HG02943 (cell line): ENCODE measurements around the gene RASSF6.
"Not testable (repeated sequence)": the region's sequence is repeated elsewhere in the genome, so short reads cannot be mapped to it uniquely, and the experiment has no call there.

Experiments used
- ATAC-seq: cut with Tn5 transposase; IDR thresholded peaks from one replicate; pipeline ENCODE4 v1.9.1; 2021; ENCODE audit warnings: mild to moderate bottlenecking, low read depth, moderate library complexity; ENCODE audit not compliant: unreplicated experiment

The RASSF6 gene

DNA sequence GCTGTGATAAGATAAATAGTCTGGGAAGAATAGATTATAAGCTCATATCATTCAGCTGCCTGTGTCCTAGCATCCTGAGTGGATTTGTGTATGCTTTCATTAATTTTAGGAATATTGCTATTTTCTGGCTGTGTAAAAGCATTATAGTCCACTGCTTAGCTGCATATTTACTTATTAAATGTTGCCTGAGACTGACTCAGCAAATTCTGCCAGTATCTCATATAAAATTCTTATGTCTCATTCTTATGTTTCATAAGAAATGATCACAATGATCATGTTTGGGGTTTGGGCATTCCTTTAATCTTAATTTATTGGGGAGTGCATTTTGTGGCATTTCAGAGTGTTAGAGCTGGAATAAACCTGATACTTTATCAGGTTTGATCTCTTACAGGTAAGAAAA lies 34.9 kb downstream of the RASSF6 start:
- ATAC-seq, result no peak

DNA sequence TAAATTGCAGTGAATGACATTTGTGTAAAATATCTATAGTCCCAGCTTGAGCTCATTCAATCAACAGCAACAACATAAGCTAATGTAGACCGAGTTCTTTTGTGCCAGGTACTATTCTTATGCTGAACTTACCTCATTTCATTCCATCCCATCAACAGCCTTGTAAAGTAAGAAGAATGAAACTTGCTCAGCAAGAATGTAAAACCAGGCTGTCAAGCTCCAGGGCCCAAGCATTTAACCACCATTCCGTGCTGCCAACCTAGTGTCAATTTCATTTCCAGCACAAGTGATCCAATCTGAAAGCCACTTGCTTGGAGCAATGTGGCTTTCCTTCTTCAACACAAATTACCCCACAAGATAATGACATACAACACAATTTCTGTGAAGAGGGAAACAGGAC lies 36.6 kb downstream of the RASSF6 start:
- no peak for ATAC-seq

DNA sequence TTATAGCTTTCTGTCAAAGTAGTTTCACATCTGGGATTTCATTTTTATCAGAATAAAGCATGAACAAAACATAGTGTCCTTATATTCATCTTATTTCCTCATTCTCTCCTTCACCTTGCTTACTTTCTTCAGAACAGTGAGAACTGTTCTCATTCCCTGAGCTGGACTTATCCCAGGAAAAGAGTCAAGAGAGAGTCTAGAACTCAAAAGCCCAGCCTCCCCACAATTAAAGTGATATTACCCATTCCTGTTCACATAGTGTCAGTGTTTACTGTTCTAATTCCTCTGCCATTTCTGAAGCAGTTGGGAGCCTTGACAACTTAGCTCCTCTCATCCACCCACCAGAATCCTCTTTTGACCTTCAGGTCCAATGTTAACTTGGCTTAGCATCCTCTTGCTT lies 42.9 kb downstream of the RASSF6 start:
- no peak for ATAC-seq

DNA sequence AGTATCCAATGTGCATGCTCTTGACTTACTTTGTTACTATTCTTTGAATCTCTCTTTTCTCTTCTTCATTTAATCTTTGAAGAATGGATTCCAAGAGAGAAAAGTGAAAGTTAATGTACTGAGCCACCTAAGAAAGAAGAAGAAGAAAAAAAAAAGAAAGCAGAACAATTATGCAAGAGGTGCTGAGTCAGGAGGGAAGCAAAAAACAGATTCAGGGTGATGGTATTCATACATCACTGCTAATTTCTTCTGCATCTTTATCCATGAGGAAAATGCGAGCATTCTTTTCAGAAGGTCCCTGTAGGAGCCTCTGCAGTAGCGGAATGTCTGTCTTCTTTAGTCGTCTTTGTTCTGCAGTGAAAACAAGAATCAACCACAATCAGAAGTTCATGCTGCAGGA lies 43.9 kb downstream of the RASSF6 start:
- ATAC-seq, result no peak

DNA sequence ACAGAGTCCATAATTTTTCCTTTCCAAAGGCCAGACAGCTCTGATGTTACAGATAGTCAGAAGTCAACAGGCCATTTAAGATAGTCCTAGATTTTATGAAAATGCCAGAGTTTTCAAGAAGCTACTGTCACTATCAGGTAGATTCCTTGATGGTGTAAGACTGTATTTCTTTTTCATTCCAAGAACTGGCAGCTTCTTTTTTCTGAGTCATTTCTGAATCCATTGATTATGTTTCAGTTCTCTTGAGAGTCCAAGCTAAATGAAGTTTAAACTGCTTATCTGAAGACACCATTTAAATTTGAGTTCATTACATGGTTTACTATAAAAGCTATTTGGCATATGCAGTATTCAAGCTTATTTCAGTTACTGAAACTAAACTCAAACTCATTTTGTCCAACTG lies 44.6 kb downstream of the RASSF6 start:
- ATAC-seq, result no peak

DNA sequence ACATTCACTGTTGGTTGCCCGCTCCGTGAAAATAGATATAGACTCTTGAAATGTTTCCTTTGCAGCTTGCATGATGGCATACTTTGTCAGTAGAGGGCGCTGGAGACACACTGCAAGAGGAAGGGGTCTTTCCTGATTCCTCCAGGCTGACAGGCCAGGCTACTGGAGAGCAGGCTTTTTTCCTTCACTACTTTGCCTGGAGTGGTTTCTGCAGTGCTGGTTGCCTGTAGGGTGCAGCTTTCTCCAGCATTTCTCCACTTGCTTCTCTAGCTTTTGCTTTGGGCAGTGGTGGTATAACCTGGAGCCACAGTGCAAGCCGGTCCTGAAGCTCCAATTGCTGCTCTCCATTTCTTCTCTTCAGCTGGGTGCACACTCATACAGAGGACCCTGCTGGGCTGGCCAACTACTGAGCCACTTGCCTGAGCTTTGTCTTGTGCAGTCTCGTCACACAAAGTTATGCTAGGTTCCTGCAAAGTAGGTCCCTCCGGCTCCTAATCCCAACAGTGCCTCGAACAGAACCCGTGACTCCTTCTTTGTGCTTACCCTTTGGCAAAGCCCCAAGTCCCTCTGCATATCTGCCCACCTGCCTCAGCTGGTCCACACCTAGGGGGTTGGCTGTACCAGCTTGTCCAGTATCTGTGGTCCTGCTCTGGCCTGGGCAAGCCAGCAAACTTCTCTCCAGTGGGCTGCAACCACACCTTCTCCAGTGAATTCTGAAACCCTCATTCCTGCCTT lies 46.3 kb downstream of the RASSF6 start:
- peak; percentile 72 for ATAC-seq

DNA sequence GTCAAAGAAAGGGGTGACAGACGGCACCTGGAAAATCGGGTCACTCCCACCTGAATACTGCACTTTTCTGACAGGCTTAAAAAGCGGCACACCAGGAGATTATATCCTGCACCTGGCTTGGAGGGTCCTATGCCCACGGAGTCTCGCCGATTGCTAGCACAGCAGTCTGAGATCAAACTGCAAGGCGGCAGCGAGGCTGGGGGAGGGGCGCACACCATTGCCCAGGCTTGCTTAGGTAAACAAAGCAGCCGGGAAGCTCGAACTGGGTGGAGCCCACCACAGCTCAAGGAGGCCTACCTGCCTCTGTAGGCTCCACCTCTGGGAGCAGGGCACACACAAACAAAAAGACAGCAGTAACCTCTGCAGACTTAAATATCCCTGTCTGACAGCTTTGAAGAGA lies 69.4 kb downstream of the RASSF6 start:
- ATAC-seq, result not testable (repeated sequence)

DNA sequence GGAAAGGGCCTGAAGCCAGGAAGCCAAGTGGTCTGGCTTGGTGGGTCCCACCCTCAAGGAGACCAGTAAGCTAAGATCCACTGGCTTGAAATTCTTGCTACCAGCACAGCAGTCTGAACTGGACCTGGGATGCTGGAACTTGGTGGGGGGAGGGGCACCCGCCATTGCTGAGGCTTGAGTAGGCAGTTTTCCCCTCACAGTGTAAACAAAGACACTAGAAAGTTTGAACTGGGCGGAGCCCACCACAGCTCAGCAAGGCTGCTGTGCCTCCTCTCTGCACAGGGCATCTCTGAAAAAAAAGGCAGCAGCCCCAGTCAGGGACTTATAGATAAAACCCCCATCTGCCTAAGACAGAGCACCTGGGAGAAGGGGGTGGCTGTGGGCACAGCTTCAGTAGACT lies 75.6 kb downstream of the RASSF6 start:
- no peak for ATAC-seq

DNA sequence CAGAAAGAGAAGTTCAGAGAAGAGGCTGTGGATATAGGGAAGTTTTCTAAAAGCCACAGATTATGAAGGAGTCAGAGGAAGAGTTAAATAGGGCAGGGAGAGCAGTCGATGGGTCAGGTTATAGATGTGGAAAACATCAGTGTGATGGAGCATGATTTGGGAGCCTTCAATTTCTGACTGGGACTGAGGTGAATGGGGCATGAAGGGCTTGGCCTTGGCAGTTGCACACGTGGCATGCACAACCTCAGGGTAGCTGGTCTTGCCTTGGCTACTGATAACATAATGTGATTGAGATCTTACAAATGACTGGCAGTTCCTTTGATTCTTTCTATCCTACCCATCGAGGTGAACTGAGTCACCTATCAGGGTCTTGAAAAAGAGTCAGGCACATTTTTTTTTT lies 79.0 kb downstream of the RASSF6 start:
- no peak for ATAC-seq

DNA sequence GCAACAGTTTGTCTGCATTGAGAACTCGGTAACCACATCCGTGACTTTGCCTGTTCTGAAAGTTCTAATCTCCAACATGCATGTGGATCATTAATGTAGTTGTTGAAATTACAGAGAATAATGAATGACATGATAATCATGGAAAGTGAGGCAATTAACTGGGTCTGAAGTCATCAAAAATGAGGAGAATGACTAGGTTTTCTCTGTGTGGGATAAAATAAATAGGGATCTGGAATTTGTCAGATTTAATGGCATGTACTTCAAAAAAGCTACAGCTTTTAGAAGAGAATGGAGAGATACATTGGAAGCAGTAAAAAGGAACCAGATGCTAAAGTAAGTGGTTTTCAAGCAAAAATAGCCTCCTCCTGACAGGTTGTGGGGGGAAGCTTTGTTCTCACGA lies 79.4 kb downstream of the RASSF6 start:
- ATAC-seq, result no peak

DNA sequence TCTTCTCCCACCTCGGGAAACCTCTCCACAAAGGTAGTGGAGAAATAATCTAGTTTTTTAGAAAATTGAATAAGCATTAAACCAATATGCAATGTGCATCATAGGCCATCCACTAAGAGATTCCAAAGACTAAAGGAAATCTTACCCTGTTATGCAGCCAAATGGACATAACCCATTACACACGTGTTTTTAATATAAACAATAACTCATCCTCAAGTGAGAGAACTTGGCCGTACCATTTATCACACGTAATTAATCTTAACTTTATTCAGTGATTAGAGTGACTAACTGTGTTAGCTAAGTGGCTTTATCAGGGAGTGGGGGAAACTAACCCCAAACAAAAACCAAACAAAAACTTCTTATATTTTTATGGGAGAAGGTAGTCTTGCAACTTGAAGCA lies 80.8 kb downstream of the RASSF6 start:
- ATAC-seq, result no peak

DNA sequence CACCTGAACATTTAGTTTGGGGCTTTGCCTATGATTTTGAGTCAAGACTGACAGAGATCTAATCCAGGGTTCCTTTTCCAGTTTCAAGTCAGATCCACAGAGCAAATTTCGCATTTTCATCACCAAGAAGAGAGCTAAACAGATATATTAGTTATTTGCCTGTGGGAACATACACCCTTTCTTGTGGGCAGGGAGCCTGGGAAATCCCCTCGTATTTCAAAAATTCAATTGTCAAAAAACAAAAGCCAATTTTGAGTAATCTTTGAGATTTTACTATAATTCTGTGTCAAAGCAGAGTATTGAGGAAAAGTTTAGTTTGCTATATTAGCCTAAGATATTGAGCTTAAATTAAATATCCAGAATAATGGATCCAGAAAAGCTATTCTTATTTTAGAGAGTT lies 82.1 kb downstream of the RASSF6 start:
- no peak for ATAC-seq

DNA sequence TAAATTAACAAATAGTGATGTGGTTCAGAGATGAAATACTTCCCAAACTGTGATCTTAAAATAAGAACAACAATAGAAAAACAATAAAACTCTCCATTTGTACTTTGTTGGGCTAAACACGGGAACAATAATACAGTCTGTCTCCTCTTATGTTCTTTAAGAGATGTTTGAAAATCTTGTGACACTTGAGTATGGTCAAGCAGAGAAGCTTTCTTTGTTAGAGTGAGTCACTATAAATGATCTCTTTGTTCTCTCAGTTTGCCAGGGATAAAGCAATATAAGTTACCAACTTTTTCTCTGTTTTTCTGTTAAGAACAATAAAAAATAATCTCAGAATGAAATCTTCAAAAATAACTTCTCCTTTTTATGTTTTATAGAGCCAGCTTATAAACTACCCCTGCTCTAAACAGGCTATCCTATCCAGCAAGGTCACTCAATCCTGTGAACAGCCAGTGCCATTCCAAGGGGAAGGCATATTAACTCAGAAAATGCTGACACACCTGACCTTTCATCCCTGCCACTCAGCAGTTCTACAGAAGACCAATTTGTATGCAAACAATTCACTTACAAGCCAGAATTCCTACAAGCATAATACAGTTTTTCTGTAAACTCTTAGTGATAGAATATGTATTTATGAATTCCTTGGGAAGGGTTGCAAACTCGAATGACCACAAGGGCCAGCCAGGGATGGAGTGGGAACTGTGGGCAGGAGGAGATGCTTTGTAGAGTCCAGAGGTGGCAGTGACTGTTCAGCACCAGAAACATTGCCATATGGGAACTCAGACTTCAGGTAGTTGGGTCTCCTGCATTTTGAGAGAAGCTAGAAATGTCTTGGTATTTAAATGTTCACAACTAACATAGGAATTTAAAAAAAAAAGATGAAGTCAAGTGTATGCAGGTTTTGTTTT lies 86.5 kb downstream of the RASSF6 start:
- ATAC-seq, result no peak

DNA sequence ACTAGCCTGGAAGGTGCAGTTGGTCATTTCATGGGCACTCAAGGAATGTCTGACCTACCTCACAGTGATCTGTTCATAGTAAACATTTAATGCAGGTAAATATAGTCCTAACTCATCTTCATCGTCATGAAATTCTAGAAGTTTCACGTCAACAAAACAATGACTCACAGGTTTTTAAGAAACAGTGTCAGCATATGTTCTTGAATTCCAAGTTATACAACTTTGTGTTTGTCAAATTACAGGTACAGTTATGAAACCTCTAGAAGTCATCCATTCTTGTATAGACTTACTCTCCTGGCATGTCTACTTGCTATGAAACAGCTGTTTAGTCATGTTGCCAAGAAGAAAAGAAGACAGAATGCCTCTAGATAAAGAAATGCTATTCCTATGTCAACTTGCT lies 92.1 kb downstream of the RASSF6 start:
- no peak for ATAC-seq

DNA sequence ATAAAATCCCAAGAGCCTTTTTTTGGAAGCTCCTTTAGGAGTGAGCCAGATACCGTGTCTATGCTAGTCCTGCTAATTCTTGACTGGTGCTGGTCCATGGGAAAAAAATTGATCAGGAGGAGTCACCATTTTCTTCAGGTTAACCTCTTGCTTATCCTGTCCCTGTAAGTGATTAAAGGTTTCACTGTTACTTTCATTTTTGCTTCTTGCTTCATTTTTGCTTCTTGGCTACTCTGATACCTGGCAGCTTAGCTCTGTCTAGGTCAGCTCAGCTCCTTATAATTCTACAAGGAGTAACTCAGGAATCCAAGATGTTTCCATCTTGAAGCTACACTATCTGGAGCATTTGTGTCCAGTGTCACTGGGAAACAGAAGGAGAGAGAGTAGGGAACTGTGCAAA lies 93.0 kb downstream of the RASSF6 start:
- peak; percentile 65 for ATAC-seq

DNA sequence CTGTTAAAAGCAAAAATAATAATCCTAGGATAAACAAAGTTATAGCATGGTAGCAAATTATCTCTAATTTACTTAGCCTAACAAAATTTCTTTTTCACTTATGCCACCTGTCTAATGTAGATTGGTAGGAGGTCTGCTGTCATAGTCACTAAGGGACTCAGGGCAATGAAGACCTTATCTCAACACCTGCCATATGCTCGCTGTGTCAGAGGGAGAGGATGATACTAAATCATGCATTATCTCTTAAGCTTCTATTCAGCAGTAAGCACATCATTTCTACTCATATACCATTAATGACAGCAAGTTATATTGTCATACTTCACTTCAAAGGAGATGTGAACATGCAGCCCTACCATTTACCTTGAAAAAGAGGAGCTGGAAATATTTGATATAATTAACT lies 94.6 kb downstream of the RASSF6 start:
- no peak for ATAC-seq

DNA sequence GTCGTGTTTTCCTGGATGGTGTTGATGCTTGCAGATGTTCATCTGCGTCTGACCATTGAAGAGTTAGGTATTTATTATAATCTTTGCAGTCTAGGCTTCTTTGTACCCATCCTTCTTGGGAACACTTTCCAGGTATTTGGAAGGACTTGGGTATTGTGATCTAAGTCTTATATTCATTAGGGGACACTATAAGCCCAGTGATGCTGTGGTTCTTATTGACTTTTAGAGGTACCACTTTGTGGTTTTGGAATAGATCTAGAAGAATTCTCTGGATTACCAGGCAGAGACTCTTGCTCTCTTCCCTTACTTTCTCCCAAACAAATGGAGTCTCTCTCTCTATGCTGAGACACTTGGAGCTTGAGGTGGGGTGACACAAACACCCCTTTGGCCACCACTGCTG lies 97.1 kb downstream of the RASSF6 start:
- no peak for ATAC-seq
